ENCODE data around the gene THG1L. TPM values are rescaled to one million over a fixed set of nuclear protein-coding genes. Genes with fewer than 3 reads are reported as not detected.
"Not testable (repeated sequence)": the region's sequence is repeated elsewhere in the genome, so short reads cannot be mapped to it uniquely, and the experiment has no call there.

The THG1L gene
- total and polyA plus RNA-seq, 2 of the 4 experiments (the other 2 are of a cell fraction): 15.2 to 20.4 TPM

- H3K9me1 ChIP-seq (ENCODE audit: insufficient read depth, low read length); H3K4me3 ChIP-seq (ENCODE audit: insufficient read depth, low read depth, low read length); CTCF ChIA-PET; POLR2A ChIA-PET (ENCODE audit: unreplicated experiment); H3K27me3 ChIP-seq (ENCODE audit: control insufficient read depth, insufficient read depth, low read length); H3K56ac ChIP-seq (ENCODE audit: extremely low read depth, insufficient read depth, low read length); H3K14ac ChIP-seq (replicated peaks; ENCODE audit: low read depth, low read length); intact Hi-C loops (cut with micrococcal nuclease); H2BK15ac ChIP-seq (ENCODE audit: low read depth, low read length); H4K8ac ChIP-seq (ENCODE audit: low read depth in 2 of 2, low read length in 2 of 2); H3K79me1 ChIP-seq (ENCODE audit: low read depth in 1 of 2, low read length in 2 of 2); H3K9me3 ChIP-seq (ENCODE audit: control insufficient read depth, insufficient read depth, low read length); H3K4me1 ChIP-seq (ENCODE audit: control insufficient read depth, insufficient read depth, low read length); DNase-seq; H3K4me2 ChIP-seq (ENCODE audit: low read depth, low read length); H3K27ac ChIP-seq (ENCODE audit: insufficient read depth, low read length); H2AFZ ChIP-seq (replicated peaks; ENCODE audit: low read length, poor library complexity); H2BK20ac ChIP-seq (ENCODE audit: low read depth, low read length); H3K23ac ChIP-seq (ENCODE audit: low read depth, low read length); H2BK5ac ChIP-seq (ENCODE audit: low read depth, low read length, poor library complexity, severe bottlenecking); H4K5ac ChIP-seq (ENCODE audit: low read depth, low read length); BruUV-seq (replicated peaks); H3K18ac ChIP-seq (ENCODE audit: low read depth, low read length); H2AK9ac ChIP-seq (replicated peaks; ENCODE audit: low read depth, low read length, poor library complexity); H3K4ac ChIP-seq (ENCODE audit: low read depth, low read length); H2BK120ac ChIP-seq (ENCODE audit: low read depth, low read length); ATAC-seq (ENCODE audit: low read depth); H4K91ac ChIP-seq (ENCODE audit: insufficient read depth, low read depth, low read length); dilution Hi-C loops (cut with HindIII; ENCODE audit: low sequenced_read_pairs, unreplicated experiment); H3K36me3 ChIP-seq (ENCODE audit: control insufficient read depth, insufficient read depth, low read length); H4K20me1 ChIP-seq (ENCODE audit: insufficient read depth, low read length); H2AK5ac ChIP-seq (ENCODE audit: low read depth, low read length); H3K9ac ChIP-seq (ENCODE audit: low read depth, low read length); in situ Hi-C loops (cut with MboI; ENCODE audit: low sequenced_read_pairs): not testable (repeated sequence)
- 75% methylated on average over 4 of the region's 14 CpGs; no CpG with 5 or more reads in 1 of the 2 experiments for WGBS, 2 experiments (ENCODE audit: extremely low coverage in 2 of 2, insufficient read length in 1 of 2)
Observed at GRCh38 chr5:157686276-157687197, 44.7 kb upstream of the THG1L start.

All from IMR-90 (cell line).